Body of pancreas (tissue), 4 donors: Measurements from ENCODE around the gene DPYD. TPM values are rescaled to one million over a fixed set of nuclear protein-coding genes. Genes with fewer than 3 reads are reported as not detected.

ENCODE experiments used
- ATAC-seq: fragments of 150-250 bp; one replicate; pipeline ENCODE4 v1.9.1; 2016
- DNase-seq, 4 donors: peaks; one replicate each; pipeline ENCODE4 v3.0.0-alpha.2; 2019
- H3K27ac ChIP-seq, 4 donors: fragments of 200-600 bp; sonication (generic); 1 replicate in 3 of 4; 2 replicates in 1 of 4; pipeline versions ENCODE4 v1.5.1 to v1.6.1; 2016 to 2019; ENCODE audit warnings: mild to moderate bottlenecking in 1 of 4, mixed read lengths in 1 of 4, moderate library complexity in 1 of 4
- H3K27me3 ChIP-seq, 2 donors: fragments of 200-600 bp; sonication (generic); one replicate each; pipeline ENCODE4 v1.6.0; 2016; ENCODE audit warnings: mild to moderate bottlenecking in 1 of 2
- H3K36me3 ChIP-seq, 2 donors: fragments of 200-600 bp; sonication (generic); replicated peaks in 1 of 2; 2 replicates each; pipeline ENCODE4 v1.5.1; 2016; ENCODE audit warnings: low read depth in 2 of 2; ENCODE audit not compliant: insufficient read depth in 1 of 2
- H3K4me1 ChIP-seq: fragments of 200-600 bp; sonication (generic); one replicate; pipeline ENCODE4 v1.6.0; 2016
- H3K4me3 ChIP-seq, 2 donors: fragments of 200-600 bp; sonication (generic); 1 replicate in 1 of 2; 2 replicates in 1 of 2; pipeline ENCODE4 v1.5.1; 2016 to 2019
- H3K9me3 ChIP-seq, 3 donors: fragments of 200-600 bp; sonication (generic); 1 replicate in 2 of 3; 2 replicates in 1 of 3; pipeline ENCODE4 v1.5.1; 2016
- POLR2A ChIP-seq, 3 donors: fragments of 450-650 bp; IDR thresholded peaks; one replicate each; pipeline ENCODE4 v1.6.1; 2016; ENCODE audit warnings: antibody characterized with exemption in 3 of 3, mild to moderate bottlenecking in 2 of 3
- WGBS, 2 donors: methylation state at CpG; one replicate each; pipeline ENCODE4 v1.1.5; 2017; 5-methylcytosine and 5-hydroxymethylcytosine counted together
- intact Hi-C: fragments of 100-400 bp; cut with DNase I; formaldehyde crosslinking; loops from one replicate; pipeline ENCODE4 v1.15.1; 2023
- total RNA-seq, 2 donors: library from RNA; depleted of rRNA; stranded (reverse); fragments of >200 nt; gene quantifications; one replicate each; pipeline ENCODE4 v1.1.0, GENCODE V29; 2016
- TF ChIP-seq, protein P1 (sequence below), 7 experiments: fragments of 450-650 bp in 4 of 7; fragments of 200-600 bp in 3 of 7; sonication (generic) in 3 of 7; IDR thresholded peaks; one replicate each; pipeline ENCODE4 v1.5.1; 2016 to 2019; ENCODE audit warnings: antibody characterized with exemption in 7 of 7

The DPYD gene
- total RNA-seq, 2 donors from 2014 or later = 13.8 to 17.1 TPM

- no peak for TF ChIP-seq POLR2A (IDR thresholded peaks at IDR 0.05)
- TF ChIP-seq, protein P1, sequence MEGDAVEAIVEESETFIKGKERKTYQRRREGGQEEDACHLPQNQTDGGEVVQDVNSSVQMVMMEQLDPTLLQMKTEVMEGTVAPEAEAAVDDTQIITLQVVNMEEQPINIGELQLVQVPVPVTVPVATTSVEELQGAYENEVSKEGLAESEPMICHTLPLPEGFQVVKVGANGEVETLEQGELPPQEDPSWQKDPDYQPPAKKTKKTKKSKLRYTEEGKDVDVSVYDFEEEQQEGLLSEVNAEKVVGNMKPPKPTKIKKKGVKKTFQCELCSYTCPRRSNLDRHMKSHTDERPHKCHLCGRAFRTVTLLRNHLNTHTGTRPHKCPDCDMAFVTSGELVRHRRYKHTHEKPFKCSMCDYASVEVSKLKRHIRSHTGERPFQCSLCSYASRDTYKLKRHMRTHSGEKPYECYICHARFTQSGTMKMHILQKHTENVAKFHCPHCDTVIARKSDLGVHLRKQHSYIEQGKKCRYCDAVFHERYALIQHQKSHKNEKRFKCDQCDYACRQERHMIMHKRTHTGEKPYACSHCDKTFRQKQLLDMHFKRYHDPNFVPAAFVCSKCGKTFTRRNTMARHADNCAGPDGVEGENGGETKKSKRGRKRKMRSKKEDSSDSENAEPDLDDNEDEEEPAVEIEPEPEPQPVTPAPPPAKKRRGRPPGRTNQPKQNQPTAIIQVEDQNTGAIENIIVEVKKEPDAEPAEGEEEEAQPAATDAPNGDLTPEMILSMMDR (IDR thresholded peaks at IDR 0.05) = no peak
- Histone ChIP-seq H3K27me3 (no peaks in the 10 kb centered on the region), H3K27ac (no peak overlapping the region), H3K9me3 (no peaks in the 10 kb centered on the region), H3K36me3 (no peaks in the 10 kb centered on the region), H3K4me1 (no peaks in the 10 kb centered on the region), H3K4me3 (no peak overlapping the region)
- intact Hi-C loops = no loop called here
- no peak for DNase-seq
- no peak for ATAC-seq
- WGBS, 2 donors = 78 to 88% methylated on average over 5 of the region's 5 CpGs
These were observed 354.9 kb downstream of the DPYD start for GRCh38 chr1:97565886-97566285.

GRCh38 chr1:97563926-97564325 lies 356.9 kb downstream of the DPYD start:
- 90 to 97% methylated on average over 4 of the region's 4 CpGs for WGBS, 2 donors

DNA sequence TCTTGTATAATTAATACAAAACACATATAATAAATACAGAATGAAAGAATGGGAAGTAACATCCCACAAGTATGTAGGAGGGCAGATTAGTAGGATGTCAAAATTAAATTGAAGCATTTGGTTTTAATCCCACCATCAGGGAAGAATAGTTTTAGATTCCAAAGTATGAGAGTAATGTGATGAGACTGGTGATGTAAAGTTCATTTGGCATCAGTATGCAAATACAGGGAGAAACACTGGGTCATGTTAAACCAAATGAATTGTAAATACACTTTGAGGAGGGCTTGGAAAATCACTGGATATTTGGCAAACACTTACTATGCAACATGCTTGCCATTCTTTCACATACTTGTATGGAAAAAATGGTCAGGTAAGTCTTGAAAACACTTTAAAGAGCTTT lies 358.8 kb downstream of the DPYD start:
- Histone ChIP-seq H3K4me3 (no peak overlapping the region), H3K36me3 (no peaks in the 10 kb centered on the region), H3K9me3 (no peaks in the 10 kb centered on the region), H3K27me3 (no peaks in the 10 kb centered on the region), H3K27ac (no peak overlapping the region), H3K4me1 (no peaks in the 10 kb centered on the region)
- intact Hi-C loops = no loop called here
- ATAC-seq (no peak), DNase-seq (no peak)
- TF ChIP-seq POLR2A (IDR thresholded peaks at IDR 0.05) = no peak
- TF ChIP-seq, protein P1 (IDR thresholded peaks at IDR 0.05) = no peak

More at GRCh38 chr1:97563926-97564325, 356.9 kb downstream of the DPYD start:
- H3K4me3 ChIP-seq = no peak overlapping the region
- H3K4me1 ChIP-seq = no peaks in the 10 kb centered on the region
- TF ChIP-seq, protein P1 (IDR thresholded peaks at IDR 0.05) = no peak
- TF ChIP-seq POLR2A (IDR thresholded peaks at IDR 0.05) = no peak
- intact Hi-C loops = no loop called here
- ATAC-seq = no peak
- H3K9me3 ChIP-seq = no peaks in the 10 kb centered on the region
- no peak overlapping the region for H3K27ac ChIP-seq
- H3K36me3 ChIP-seq = no peaks in the 10 kb centered on the region
- no peaks in the 10 kb centered on the region for H3K27me3 ChIP-seq
- DNase-seq = no peak

- no peaks in the 10 kb centered on the region for H3K36me3 ChIP-seq
- 89 to 92% methylated on average over 4 of the region's 4 CpGs for WGBS, 2 donors
- DNase-seq (no peak), ATAC-seq (no peak)
- H3K27ac ChIP-seq = no peak overlapping the region
- no peak overlapping the region for H3K4me3 ChIP-seq
- intact Hi-C loops = no loop called here
- H3K4me1 ChIP-seq = no peaks in the 10 kb centered on the region
- H3K27me3 ChIP-seq = no peaks in the 10 kb centered on the region
- TF ChIP-seq, protein P1 (IDR thresholded peaks at IDR 0.05) = no peak
- no peak for TF ChIP-seq POLR2A (IDR thresholded peaks at IDR 0.05)
- H3K9me3 ChIP-seq = no peaks in the 10 kb centered on the region
These were observed 360.1 kb downstream of the DPYD start for GRCh38 chr1:97560714-97561113.

DNA sequence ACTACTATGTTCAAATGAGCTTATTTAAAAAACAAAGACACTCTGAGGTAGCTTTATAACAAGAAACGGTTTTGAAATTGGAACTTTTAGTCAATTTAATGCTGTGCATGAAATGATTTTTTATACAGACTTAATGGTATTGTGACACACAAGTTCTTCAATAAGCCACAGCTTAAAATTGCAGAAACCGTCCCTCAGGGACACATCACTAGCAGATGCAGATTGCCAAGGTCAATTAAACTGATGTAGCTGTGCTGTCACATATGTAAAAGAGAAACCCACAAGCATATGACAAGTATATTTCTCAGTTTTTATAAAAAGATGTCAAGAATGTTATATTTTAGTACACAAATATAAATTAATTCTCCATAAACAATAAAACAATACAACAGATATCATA lies 366.9 kb downstream of the DPYD start:
- H3K27me3 ChIP-seq = no peaks in the 10 kb centered on the region
- WGBS, 2 donors = 72% methylated on average over 2 of the region's 2 CpGs
- no peaks in the 10 kb centered on the region for H3K9me3 ChIP-seq
- H3K27ac ChIP-seq = no peak overlapping the region
- intact Hi-C loops = no loop called here
- H3K4me1 ChIP-seq = no peaks in the 10 kb centered on the region
- H3K36me3 ChIP-seq = no peaks in the 10 kb centered on the region
- TF ChIP-seq, protein P1 (IDR thresholded peaks at IDR 0.05) = no peak
- no peak overlapping the region for H3K4me3 ChIP-seq
- DNase-seq (no peak), ATAC-seq (no peak)
